Kidney epithelial cell (primary cell): ENCODE results near the gene PIEZO1. TPM values are rescaled to one million over a fixed set of nuclear protein-coding genes. Genes with fewer than 3 reads are reported as not detected.

Source experiments
- DNase-seq: peaks from one replicate; pipeline ENCODE4 v3.0.0-alpha.2; 2010; ENCODE audit warnings: low read depth
- H3K27me3 ChIP-seq: 2 replicates; pipeline ENCODE4 v1.6.0; 2011; ENCODE audit warnings: low read length; ENCODE audit not compliant: control insufficient read depth, insufficient read depth
- H3K36me3 ChIP-seq: 2 replicates; pipeline ENCODE4 v1.5.1; 2011; ENCODE audit warnings: low read length; ENCODE audit not compliant: control insufficient read depth, insufficient read depth
- H3K4me3 ChIP-seq: 2 replicates; pipeline ENCODE4 v1.5.1; 2011; ENCODE audit warnings: low read depth, mild to moderate bottlenecking, control low read depth, low read length
- total RNA-seq: library from RNA; depleted of rRNA; stranded (reverse); fragments of >200 nt; gene quantifications from 2 replicates; pipeline ENCODE4 v1.2.3, GENCODE V29; 2015
- TF ChIP-seq, protein P1 (sequence below): IDR thresholded peaks from 2 replicates; pipeline ENCODE4 v1.5.1; 2011; ENCODE audit warnings: mild to moderate bottlenecking, moderate library complexity, low read length, control low read depth, inconsistent platforms; ENCODE audit not compliant: insufficient read depth, poor library complexity, severe bottlenecking

PIEZO1 gene, protein sequence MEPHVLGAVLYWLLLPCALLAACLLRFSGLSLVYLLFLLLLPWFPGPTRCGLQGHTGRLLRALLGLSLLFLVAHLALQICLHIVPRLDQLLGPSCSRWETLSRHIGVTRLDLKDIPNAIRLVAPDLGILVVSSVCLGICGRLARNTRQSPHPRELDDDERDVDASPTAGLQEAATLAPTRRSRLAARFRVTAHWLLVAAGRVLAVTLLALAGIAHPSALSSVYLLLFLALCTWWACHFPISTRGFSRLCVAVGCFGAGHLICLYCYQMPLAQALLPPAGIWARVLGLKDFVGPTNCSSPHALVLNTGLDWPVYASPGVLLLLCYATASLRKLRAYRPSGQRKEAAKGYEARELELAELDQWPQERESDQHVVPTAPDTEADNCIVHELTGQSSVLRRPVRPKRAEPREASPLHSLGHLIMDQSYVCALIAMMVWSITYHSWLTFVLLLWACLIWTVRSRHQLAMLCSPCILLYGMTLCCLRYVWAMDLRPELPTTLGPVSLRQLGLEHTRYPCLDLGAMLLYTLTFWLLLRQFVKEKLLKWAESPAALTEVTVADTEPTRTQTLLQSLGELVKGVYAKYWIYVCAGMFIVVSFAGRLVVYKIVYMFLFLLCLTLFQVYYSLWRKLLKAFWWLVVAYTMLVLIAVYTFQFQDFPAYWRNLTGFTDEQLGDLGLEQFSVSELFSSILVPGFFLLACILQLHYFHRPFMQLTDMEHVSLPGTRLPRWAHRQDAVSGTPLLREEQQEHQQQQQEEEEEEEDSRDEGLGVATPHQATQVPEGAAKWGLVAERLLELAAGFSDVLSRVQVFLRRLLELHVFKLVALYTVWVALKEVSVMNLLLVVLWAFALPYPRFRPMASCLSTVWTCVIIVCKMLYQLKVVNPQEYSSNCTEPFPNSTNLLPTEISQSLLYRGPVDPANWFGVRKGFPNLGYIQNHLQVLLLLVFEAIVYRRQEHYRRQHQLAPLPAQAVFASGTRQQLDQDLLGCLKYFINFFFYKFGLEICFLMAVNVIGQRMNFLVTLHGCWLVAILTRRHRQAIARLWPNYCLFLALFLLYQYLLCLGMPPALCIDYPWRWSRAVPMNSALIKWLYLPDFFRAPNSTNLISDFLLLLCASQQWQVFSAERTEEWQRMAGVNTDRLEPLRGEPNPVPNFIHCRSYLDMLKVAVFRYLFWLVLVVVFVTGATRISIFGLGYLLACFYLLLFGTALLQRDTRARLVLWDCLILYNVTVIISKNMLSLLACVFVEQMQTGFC (N-terminal part only)
- total RNA-seq: 309 and 349 TPM in 2 replicates

DNA sequence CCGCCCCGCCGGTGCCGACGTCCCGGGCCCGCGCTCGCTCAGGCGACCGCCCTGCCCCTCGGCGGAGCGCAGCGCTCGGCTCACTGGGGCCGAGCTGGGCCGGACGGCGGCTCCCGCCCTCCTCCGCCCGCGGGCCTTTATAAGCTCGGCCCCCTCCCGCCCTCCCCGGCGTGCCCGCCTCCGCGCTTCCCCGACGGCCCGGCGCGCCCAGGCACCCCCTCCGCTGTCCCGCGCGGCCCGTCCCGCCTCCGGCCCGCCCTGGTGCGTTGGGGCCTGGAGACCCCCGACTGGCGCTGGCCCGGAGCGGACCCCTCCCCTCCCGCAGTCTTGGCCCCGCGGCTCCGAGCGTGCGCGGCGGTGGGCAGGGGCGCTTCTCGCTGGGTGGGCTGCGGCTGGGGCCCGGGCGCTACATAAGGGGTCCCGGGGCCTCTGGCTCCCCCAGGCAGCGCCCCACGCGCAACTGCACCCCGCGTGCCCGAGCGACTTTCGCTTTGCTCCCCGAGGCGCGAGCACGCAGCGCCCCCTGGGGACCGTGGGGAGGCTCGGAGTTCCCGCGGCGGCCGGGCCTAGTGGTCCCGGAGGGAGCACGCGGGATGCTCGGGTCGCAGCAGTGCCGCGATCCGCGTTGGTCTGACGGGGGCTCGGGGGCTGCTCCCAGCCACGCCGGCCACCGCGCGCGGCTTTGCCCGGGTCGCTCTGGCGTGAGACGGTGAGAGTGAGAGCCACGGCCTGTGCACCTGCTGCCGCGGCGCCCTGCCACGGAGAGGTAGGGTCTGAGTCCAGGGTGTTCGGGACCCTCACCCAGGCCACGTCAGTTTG lies at the start of gene PIEZO1:
PIEZO1 (minus strand) TSS at position 115 of the 819 bp plus-strand sequence. CDS start 256 bp downstream, outside the sequence.
- DNase-seq: no peak
- TF ChIP-seq, protein P1, sequence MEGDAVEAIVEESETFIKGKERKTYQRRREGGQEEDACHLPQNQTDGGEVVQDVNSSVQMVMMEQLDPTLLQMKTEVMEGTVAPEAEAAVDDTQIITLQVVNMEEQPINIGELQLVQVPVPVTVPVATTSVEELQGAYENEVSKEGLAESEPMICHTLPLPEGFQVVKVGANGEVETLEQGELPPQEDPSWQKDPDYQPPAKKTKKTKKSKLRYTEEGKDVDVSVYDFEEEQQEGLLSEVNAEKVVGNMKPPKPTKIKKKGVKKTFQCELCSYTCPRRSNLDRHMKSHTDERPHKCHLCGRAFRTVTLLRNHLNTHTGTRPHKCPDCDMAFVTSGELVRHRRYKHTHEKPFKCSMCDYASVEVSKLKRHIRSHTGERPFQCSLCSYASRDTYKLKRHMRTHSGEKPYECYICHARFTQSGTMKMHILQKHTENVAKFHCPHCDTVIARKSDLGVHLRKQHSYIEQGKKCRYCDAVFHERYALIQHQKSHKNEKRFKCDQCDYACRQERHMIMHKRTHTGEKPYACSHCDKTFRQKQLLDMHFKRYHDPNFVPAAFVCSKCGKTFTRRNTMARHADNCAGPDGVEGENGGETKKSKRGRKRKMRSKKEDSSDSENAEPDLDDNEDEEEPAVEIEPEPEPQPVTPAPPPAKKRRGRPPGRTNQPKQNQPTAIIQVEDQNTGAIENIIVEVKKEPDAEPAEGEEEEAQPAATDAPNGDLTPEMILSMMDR: peak; percentile 65
- H3K36me3 ChIP-seq: no peaks in the 10 kb centered on the region
- peak within 1 kb of the TSS; percentile 55 for H3K4me3 ChIP-seq
- H3K27me3 ChIP-seq: no peaks in the 10 kb centered on the region

DNA sequence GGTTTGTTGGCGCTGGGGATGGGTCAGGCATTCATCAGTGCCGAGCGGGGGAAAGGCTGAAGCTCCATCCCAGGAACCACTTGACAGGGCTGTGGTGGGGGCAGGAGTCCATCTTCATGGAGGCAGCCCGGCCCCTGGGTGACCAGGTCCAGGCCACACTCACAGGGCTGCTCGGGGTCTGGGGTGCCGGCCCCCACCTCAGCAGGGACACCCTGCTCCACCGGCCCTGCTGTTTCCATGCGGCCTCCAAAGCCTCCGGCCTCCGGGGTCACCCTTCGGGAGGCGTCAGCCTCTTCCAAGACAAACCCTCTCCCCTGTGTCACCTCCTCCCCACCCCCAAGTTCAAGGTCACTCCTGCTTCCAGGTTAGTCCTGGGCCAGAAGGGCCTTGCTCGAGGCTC lies 49.6 kb upstream of the PIEZO1 start:
- Histone ChIP-seq H3K36me3 (no peaks in the 10 kb centered on the region), H3K27me3 (no peaks in the 10 kb centered on the region), H3K4me3 (no peak overlapping the region)
- DNase-seq: no peak
- TF ChIP-seq, protein P1: no peak

DNA sequence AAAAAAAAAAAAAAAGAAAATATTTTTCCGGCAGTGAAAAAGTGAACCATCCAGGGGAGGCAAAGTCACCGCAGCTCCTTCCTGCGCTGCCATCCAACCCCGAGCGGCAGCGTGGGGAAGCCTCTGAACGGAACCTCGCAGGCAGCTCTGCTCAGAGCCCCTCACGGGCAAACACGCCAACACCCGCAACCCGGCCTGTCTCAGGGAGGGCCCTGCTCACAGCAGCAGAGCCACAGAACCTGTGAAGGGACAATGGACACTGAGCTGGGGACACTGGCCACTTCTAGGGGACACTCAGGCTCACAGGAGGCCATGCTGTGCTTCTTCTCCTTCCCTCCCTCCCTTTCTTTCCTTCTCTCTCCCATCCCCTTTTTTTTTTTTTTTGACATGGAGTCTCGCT lies 48.1 kb upstream of the PIEZO1 start:
- no peak overlapping the region for H3K4me3 ChIP-seq
- TF ChIP-seq, protein P1: no peak
- H3K36me3 ChIP-seq: no peaks in the 10 kb centered on the region
- DNase-seq: no peak
- no peaks in the 10 kb centered on the region for H3K27me3 ChIP-seq

DNA sequence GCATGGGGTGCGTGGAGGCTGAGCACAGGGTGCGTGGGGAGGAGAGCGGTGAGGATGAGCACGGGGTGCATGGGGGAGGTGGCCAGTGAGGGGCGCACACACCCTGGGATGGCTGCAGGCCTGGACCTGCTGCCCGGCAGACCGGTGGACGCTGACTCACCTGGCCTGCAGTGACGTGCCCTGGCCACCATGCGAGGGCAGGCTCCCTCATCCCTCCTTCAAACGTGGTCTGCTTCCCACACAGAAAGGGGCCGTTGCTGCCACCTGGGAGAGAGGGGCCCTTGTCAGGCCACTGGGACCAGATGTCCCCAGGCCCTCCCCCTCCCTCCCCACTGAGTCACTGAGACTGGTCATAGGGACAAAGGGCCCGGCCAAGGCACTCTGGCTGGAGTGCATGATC lies 46.8 kb upstream of the PIEZO1 start:
- no peak for DNase-seq
- H3K27me3 ChIP-seq: no peaks in the 10 kb centered on the region
- no peaks in the 10 kb centered on the region for H3K36me3 ChIP-seq
- no peak overlapping the region for H3K4me3 ChIP-seq
- TF ChIP-seq, protein P1: no peak

DNA sequence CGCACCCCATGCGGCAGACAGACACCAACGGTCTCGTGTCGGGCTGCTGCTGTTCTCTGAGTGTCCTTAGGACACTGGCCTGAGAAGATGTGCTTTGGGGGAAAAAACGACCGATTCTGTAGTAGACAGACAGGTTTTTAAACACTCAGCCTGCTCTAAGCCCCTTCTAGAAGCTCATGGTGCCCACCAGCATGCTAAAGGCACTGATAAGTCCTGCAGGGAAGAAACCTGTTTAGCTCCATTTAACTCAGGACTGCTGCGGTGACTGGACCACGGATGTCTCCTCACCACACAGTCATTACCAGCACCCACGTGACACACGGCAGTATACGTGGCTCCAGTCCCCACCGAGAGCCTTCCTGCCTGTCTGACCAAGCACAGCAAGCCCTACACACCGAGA lies 45.8 kb upstream of the PIEZO1 start:
- Histone ChIP-seq H3K36me3 (no peaks in the 10 kb centered on the region), H3K27me3 (no peaks in the 10 kb centered on the region), H3K4me3 (no peak overlapping the region)
- TF ChIP-seq, protein P1: no peak
- no peak for DNase-seq
